ENCODE data around the gene ERCC6L2.

The ERCC6L2 gene

DNA sequence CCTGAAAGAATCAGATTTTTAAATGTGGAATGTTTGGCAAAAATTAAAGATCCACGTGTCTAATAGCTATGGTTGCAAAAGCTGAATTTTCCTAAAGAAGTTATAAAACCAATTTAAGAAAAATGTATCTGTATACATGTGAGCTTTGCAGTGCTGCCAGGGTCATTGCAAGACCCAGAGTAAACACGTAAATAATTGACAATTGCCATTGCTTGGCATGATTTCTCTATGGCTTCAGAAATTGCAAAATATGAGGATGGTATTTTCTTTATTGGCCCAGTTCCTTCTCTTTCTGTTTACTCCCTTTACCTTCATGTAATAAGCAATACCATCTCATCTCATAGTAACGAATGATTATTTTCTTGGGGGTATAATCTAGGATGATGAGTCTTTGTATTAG is 123.9 kb downstream of the ERCC6L2 start:
- Mint-ChIP-seq H3K4me1 (ENCODE audit: low read depth) (peaks cover 19% of the 10 kb centered on the region), H3K4me3 (no peak overlapping the region), H3K27ac (no peak overlapping the region), H3K36me3 (peaks cover 29% of the 10 kb centered on the region), H3K9me3 (ENCODE audit: low read depth) (no peaks in the 10 kb centered on the region), H3K27me3 (no peaks in the 10 kb centered on the region)

DNA sequence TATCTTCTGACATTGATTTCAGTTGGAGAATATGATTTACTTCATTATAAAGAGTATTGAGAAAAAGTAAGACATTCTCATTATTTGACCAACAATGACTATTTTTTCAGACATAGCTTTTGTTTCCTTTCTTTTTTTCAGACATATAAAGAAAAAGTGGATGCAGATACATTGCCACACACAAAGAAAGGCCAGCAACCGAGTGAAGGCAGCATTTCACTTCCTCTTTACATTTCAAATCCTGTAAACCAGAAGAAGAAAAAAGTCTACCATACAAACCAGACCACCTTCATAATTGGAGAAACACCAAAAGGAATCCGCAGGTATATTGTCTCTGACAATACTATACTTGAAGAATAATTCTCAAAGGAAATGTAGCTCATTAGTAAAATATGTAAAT is 128.9 kb downstream of the ERCC6L2 start:
- Mint-ChIP-seq H3K4me1 (ENCODE audit: low read depth) (peaks cover 1% of the 10 kb centered on the region), H3K27me3 (no peaks in the 10 kb centered on the region), H3K4me3 (no peak overlapping the region), H3K36me3 (peaks cover 11% of the 10 kb centered on the region), H3K9me3 (ENCODE audit: low read depth) (no peaks in the 10 kb centered on the region), H3K27ac (no peak overlapping the region)

DNA sequence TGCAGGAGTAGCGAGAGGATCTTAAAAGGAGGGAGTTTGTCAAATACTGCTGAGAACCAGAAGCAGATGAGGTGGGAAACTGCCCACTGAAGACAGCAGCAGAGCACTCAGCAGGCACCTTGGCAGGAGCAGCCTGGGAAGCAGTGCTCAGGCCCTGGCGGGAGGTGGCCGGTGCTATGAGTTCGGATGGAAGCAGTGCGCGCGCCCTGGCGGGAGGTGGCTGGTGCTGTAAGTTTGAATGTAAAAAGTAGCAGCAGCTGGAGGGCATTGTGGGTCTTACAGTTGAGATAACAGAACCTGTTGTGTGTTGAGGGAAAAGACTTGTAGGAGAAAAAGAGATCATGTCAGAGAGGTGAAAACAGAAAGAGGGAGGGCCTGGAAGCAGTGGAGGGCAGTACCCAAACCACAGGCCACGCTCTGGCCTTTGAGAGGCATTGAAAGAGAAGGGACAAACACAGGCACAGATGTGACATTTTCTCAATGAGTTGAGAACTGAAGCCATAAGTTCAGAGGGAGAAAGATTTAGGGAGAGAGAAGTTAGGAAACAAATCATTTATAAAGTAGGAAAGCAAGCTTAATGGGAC is 130.9 kb downstream of the ERCC6L2 start:
- no peak overlapping the region for H3K4me3 Mint-ChIP-seq
- no peaks in the 10 kb centered on the region for H3K9me3 Mint-ChIP-seq (ENCODE audit: low read depth)
- H3K4me1 Mint-ChIP-seq (ENCODE audit: low read depth), result peaks cover 3% of the 10 kb centered on the region
- H3K36me3 Mint-ChIP-seq, result peaks cover 12% of the 10 kb centered on the region
- no peaks in the 10 kb centered on the region for H3K27me3 Mint-ChIP-seq
- H3K27ac Mint-ChIP-seq, result no peak overlapping the region

DNA sequence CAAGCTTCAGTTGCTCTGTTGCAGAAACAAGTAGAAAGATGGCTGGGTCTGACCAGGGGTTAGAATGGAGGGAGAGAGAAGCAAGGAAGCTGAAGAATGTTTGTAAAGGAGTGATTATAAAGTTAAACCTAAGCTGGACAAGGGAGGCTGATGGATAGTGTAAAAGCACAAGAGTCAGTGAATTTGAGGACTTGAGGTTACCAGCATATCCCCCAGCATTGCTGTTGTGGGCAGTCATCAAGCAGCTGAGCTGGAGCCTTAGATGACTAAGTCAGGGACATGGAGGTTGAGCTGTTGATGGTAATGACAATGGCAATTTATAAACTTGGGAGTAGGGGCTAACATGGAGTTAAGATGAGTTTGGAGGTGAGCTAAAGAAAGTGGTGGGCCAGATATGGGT is 131.5 kb downstream of the ERCC6L2 start:
- Mint-ChIP-seq H3K27ac (no peak overlapping the region), H3K9me3 (ENCODE audit: low read depth) (no peaks in the 10 kb centered on the region), H3K4me3 (no peak overlapping the region), H3K27me3 (no peaks in the 10 kb centered on the region), H3K4me1 (ENCODE audit: low read depth) (peaks cover 8% of the 10 kb centered on the region), H3K36me3 (peaks cover 14% of the 10 kb centered on the region)

DNA sequence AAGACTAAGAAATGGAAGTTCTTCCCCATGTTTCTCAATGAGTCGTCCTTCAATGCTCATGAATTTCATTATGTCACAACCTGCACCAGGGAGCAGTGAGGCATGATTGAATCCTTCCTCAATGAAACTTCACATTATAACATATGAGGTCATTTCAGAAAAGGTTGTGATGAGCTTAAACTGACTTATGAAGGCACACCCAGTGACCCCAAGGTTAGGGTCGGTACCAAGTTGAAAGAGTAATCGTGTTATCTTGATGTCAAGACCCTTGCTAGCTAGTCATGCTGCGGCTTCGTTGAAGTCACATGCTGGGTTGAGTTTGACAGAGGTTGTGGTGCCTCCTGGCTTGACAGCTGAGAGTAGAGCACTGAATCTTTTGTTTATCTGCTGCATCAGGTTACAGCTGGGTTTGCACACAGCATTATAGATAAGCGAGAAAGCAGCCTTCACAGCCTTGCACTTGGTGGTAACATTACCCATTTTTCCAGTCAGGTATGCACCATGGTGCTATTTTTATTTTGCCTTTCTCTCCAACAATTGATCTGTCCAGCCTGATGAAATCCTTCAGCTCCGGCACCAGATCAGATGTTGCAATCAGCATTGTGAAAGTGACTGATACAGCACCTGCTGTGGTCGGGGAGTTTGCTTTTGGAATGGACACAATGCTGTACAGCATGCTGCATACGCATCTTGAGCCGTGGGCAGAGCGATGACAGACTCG is 133.2 kb downstream of the ERCC6L2 start:
- no peaks in the 10 kb centered on the region for H3K27me3 Mint-ChIP-seq
- H3K27ac Mint-ChIP-seq, result no peak overlapping the region
- peak overlapping the region; percentile 1 for H3K4me3 Mint-ChIP-seq

DNA sequence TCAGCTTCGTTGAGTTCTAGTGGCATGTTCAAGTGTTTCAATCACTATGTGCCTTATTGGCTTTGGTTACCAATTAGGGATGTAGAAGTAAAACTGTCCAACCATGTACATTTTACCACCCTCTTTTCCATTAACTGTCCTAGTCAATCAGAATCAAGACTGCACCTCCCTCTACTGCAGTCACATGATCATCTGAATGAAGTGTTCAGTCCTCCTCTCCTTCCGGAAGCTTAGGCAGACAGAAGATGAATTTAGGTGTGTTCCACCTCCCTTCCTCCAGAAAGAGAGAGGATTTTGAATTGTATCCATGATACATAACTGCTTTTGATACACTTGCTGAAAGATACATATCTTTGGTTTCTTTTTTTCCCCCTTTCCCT is 133.7 kb downstream of the ERCC6L2 start:
- Mint-ChIP-seq H3K27me3 (no peaks in the 10 kb centered on the region), H3K36me3 (peaks cover 10% of the 10 kb centered on the region), H3K4me3 (peak overlapping the region; percentile 39), H3K27ac (no peak overlapping the region), H3K4me1 (ENCODE audit: low read depth) (peaks cover 26% of the 10 kb centered on the region), H3K9me3 (ENCODE audit: low read depth) (no peaks in the 10 kb centered on the region)

More for the DNA sequence above, 133.2 kb downstream of the ERCC6L2 start:
- no peaks in the 10 kb centered on the region for H3K9me3 Mint-ChIP-seq (ENCODE audit: low read depth)
- H3K36me3 Mint-ChIP-seq, result peaks cover 8% of the 10 kb centered on the region
- H3K4me1 Mint-ChIP-seq (ENCODE audit: low read depth), result peaks cover 22% of the 10 kb centered on the region

DNA sequence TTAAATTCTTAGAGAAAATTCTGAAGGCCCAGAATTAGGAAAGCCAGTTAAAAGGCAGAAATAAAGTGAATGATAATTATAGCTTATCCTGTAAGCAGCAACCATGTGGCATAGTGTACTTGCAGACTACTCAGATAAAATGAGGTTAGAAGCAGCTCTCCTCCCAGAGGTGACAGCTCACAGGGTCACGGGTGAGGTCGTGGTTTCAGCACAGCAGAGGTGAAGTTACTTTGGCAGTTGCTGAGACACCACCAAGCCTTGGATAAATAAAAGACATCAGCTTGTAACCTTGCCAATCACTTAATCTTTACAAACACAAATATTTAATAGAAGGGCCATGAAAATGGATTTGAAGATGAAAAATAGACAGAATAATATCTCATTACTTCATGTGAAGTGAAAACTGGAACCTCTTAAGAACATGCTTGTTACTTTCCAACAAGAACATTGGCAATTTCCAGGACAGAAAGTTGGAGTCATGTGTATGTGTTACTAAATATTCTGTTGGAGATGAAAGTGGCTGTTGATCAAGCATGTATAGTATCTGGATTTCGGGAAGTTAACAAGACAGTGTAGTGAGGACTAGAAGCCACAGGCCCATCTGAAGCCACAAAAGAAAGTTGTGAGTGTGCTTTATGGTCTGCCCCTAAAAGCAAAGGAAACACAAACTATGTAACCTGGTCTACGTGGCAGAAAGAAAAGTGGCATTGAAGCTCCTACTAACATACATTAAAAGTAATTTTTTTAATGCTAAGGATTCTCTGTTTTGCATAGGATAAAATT is 134.4 kb downstream of the ERCC6L2 start:
- H3K36me3 Mint-ChIP-seq, result peaks cover 11% of the 10 kb centered on the region
- H3K9me3 Mint-ChIP-seq (ENCODE audit: low read depth), result no peaks in the 10 kb centered on the region
- H3K4me1 Mint-ChIP-seq (ENCODE audit: low read depth), result peaks cover 32% of the 10 kb centered on the region
- H3K27ac Mint-ChIP-seq, result no peak overlapping the region
- H3K4me3 Mint-ChIP-seq, result peak overlapping the region; percentile 39
- no peaks in the 10 kb centered on the region for H3K27me3 Mint-ChIP-seq

DNA sequence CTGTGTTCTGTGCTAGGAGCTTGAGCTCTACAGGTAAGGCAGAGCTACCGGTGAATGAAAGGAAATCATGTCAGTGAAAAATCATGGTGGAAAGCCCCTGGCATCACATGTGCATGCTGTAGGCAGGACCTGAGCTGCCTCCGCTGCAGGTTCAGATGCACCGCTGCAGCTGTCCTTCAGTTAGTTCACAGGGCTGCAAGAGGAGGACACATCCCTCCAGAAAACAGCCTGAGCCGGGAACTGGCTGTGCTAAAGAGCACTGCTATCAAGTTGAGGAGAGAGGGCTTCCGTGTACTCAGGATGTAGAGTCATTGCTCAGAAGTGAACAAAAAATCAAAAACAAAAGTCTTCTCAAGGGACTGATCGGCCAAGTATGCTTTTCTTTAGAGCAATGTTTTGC is 138.6 kb downstream of the ERCC6L2 start:
- Mint-ChIP-seq H3K27ac (peak overlapping the region; percentile 92), H3K27me3 (no peaks in the 10 kb centered on the region), H3K4me3 (peak overlapping the region; percentile 64), H3K9me3 (ENCODE audit: low read depth) (no peaks in the 10 kb centered on the region), H3K4me1 (ENCODE audit: low read depth) (peaks cover 68% of the 10 kb centered on the region), H3K36me3 (peaks cover 8% of the 10 kb centered on the region)

DNA sequence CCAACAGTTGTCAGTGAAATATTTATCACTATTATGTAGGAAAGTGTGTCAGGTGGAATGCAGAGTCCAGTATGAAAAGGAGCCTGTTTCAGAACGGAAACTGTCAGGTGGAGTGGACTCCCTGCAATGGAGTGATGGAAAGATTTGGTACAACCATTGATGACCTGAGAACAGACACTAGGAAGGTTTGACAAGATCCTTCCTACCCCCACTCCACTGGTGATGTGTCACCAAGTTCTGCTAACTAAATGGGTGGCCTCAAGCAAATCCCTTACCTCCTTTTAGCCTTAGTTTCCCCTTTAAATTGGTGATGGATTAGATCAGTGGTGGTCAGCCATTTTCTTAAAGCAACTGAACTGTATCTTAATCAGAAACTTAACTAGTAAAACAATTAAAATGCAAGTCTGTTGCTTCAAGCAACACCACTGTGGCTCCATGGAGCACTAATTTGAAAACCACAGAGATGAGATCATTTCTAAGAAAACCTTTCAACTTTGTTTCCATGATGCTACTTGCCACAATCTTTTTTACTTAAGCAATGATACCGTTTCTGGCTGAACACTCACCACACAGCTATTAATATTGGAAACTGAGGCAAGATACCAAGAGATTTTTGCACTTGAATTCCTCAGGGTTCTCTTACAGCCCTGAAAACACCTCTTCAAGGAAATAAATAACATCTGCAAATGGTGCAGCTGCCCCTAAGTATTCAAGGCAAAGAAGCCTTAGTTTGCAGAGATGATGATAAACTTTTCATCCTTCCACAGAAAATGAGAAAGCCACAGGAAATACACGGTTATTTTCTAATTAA is 140.6 kb downstream of the ERCC6L2 start:
- Mint-ChIP-seq H3K27ac (peak overlapping the region; percentile 99), H3K4me3 (peak overlapping the region; percentile 27), H3K9me3 (ENCODE audit: low read depth) (no peaks in the 10 kb centered on the region), H3K4me1 (ENCODE audit: low read depth) (peaks cover 82% of the 10 kb centered on the region), H3K27me3 (no peaks in the 10 kb centered on the region), H3K36me3 (peaks cover 8% of the 10 kb centered on the region)
